GM21717 (cell line): Measurements from ENCODE around the gene DEPP1.

Source experiments
- ATAC-seq: cut with Tn5 transposase; IDR thresholded peaks from one replicate; pipeline ENCODE4 v1.9.1; 2021; ENCODE audit warnings: mild to moderate bottlenecking, moderate library complexity; ENCODE audit not compliant: unreplicated experiment

The DEPP1 gene

GRCh38 chr10:44935201-44935965, 43.2 kb downstream of the DEPP1 start:
- ATAC-seq = no peak

- no peak for ATAC-seq
These were observed 44.0 kb downstream of the DEPP1 start for GRCh38 chr10:44934416-44935200.

GRCh38 chr10:44933451-44934321, 44.9 kb downstream of the DEPP1 start:
- ATAC-seq = no peak

- peak; percentile 84 for ATAC-seq
These were observed 45.8 kb downstream of the DEPP1 start for GRCh38 chr10:44932517-44933450.

GRCh38 chr10:44931621-44932516, 46.7 kb downstream of the DEPP1 start:
- ATAC-seq = no peak

GRCh38 chr10:44930904-44931620, 47.5 kb downstream of the DEPP1 start:
- ATAC-seq = no peak

- no peak for ATAC-seq
These were observed 49.0 kb downstream of the DEPP1 start for GRCh38 chr10:44929356-44930255.

GRCh38 chr10:44928462-44928861, 50.1 kb downstream of the DEPP1 start:
- no peak for ATAC-seq

GRCh38 chr10:44927352-44927751, 51.3 kb downstream of the DEPP1 start:
- no peak for ATAC-seq

GRCh38 chr10:44926751-44927351, 51.8 kb downstream of the DEPP1 start:
- ATAC-seq = no peak
